Measurements from ENCODE around the gene FAM107A. TPM values are rescaled to one million over a fixed set of nuclear protein-coding genes. Genes with fewer than 3 reads are reported as not detected.

Gene FAM107A
- total RNA-seq, 6 experiments from 2014 or later: 0.33 to 3.6 (median 1.6) TPM

- Histone ChIP-seq H3K36me3 (no peaks in the 10 kb centered on the region), H3K4me3 (no peak overlapping the region), H3K27ac (no peak overlapping the region), H3K4me1 (peaks cover 0 to 4% (median 0%) of the 10 kb centered on the region in 4 donors), H3K27me3 (no peaks in the 10 kb centered on the region), H3K9me3 (no peaks in the 10 kb centered on the region)
- ATAC-seq: no peak
- TF ChIP-seq CTCF (IDR thresholded peaks at IDR 0.05): no peak
- TF ChIP-seq POLR2A (IDR thresholded peaks at IDR 0.05): no peak
- DNase-seq: peak in 2 of 3 donors; percentile 21 to 28
- WGBS (ENCODE audit: insufficient coverage, low coverage, low lambda C conversion rate, missing lambda C conversion rate): no CpG with 5 or more reads among the region's 4 CpGs
- intact Hi-C loops (cut with DNase I): no loop called here
These were observed 14.7 kb downstream of the FAM107A start for GRCh38 chr3:58562498-58562897.

- TF ChIP-seq CTCF (IDR thresholded peaks at IDR 0.05): peak in 2 of 4 donors; percentile 11 to 20
- TF ChIP-seq POLR2A (IDR thresholded peaks at IDR 0.05): no peak
- DNase-seq (peak in 1 of 3 donors; percentile 28), ATAC-seq (peak in 2 of 4 donors; percentile 19 to 25)
- no peak overlapping the region for H3K4me3 ChIP-seq
- H3K9me3 ChIP-seq: no peaks in the 10 kb centered on the region
- H3K27ac ChIP-seq: no peak overlapping the region
- H3K27me3 ChIP-seq: no peaks in the 10 kb centered on the region
- H3K36me3 ChIP-seq: no peaks in the 10 kb centered on the region
- intact Hi-C loops (cut with DNase I): no loop called here
- H3K4me1 ChIP-seq: peaks cover 0 to 4% (median 0%) of the 10 kb centered on the region in 4 donors
- WGBS (ENCODE audit: insufficient coverage, low coverage, low lambda C conversion rate, missing lambda C conversion rate): 92% methylated on average over 10 of the region's 12 CpGs
These were observed 16.4 kb downstream of the FAM107A start for GRCh38 chr3:58560771-58561311.

- H3K36me3 ChIP-seq: no peaks in the 10 kb centered on the region
- TF ChIP-seq POLR2A (IDR thresholded peaks at IDR 0.05): no peak
- no peak for TF ChIP-seq CTCF (IDR thresholded peaks at IDR 0.05)
- H3K4me1 ChIP-seq: peaks cover 0 to 4% (median 0%) of the 10 kb centered on the region in 4 donors
- no peaks in the 10 kb centered on the region for H3K9me3 ChIP-seq
- peak in 1 of 3 donors; percentile 16 for DNase-seq
- no peak overlapping the region for H3K27ac ChIP-seq
- H3K4me3 ChIP-seq: no peak overlapping the region
- no peaks in the 10 kb centered on the region for H3K27me3 ChIP-seq
- no peak for ATAC-seq
- 52% methylated on average over 3 of the region's 5 CpGs for WGBS (ENCODE audit: insufficient coverage, low coverage, low lambda C conversion rate, missing lambda C conversion rate)
- intact Hi-C loops (cut with DNase I): no loop called here
These were observed 17.6 kb downstream of the FAM107A start for GRCh38 chr3:58559586-58559985.

GRCh38 chr3:58557491-58557890, 19.7 kb downstream of the FAM107A start:
- 100% methylated on average over 6 of the region's 6 CpGs for WGBS (ENCODE audit: insufficient coverage, low coverage, low lambda C conversion rate, missing lambda C conversion rate)
- TF ChIP-seq CTCF (IDR thresholded peaks at IDR 0.05) (no peak), POLR2A (IDR thresholded peaks at IDR 0.05) (no peak)

More at GRCh38 chr3:58557491-58557890, 19.7 kb downstream of the FAM107A start:
- intact Hi-C loops (cut with DNase I): no loop called here
- ATAC-seq (no peak), DNase-seq (no peak)
- no peaks in the 10 kb centered on the region for H3K27me3 ChIP-seq
- no peaks in the 10 kb centered on the region for H3K36me3 ChIP-seq
- H3K27ac ChIP-seq: no peak overlapping the region
- H3K4me1 ChIP-seq: no peaks in the 10 kb centered on the region
- H3K9me3 ChIP-seq: no peaks in the 10 kb centered on the region
- no peak overlapping the region for H3K4me3 ChIP-seq
